ENCODE results near the gene OR6C70. TPM values are rescaled to one million over a fixed set of nuclear protein-coding genes. Genes with fewer than 3 reads are reported as not detected.
"Not testable (repeated sequence)": the region's sequence is repeated elsewhere in the genome, so short reads cannot be mapped to it uniquely, and the experiment has no call there.

OR6C70 gene
- total RNA-seq, 1 donor from 2014 or later: not detected

DNA sequence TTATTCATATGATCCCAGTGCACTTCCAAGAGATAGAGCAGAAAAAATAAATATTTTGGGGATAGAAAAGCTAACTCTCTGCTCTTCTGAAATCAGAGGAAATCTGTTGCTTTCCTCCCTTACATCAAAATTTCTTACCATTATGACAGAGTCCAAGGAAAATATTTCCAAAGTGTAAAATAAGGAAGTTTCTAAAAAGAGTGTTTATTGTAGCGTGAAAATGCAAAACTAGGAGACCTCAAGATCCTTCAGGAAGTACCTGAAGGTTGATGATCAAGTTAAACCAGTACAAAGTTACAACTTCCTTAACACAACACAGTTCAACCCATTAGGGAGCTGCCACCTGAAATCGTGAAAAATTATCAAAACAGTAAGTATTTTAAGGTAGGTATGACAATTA, 26.2 kb downstream of the OR6C70 start, which contains the start of gene OR6C2:
TSS of gene OR6C2 (plus strand) at position 301 of the 400 bp plus-strand sequence. CDS start 8,138 bp downstream, outside the sequence.
- DNase-seq (no peak), ATAC-seq (ENCODE audit: low read depth) (no peak)
- Mint-ChIP-seq H3K27ac (no peak within 1 kb of the TSS), H3K27me3 (peaks cover 2% of the 10 kb centered on the region), H3K36me3 (ENCODE audit: low read depth) (peaks cover 7% of the 10 kb centered on the region), H3K9me3 (peaks cover 20% of the 10 kb centered on the region), H3K4me3 (no peak within 1 kb of the TSS), H3K4me1 (peaks cover 5% of the 10 kb centered on the region)
- TF ChIP-seq, protein P1, sequence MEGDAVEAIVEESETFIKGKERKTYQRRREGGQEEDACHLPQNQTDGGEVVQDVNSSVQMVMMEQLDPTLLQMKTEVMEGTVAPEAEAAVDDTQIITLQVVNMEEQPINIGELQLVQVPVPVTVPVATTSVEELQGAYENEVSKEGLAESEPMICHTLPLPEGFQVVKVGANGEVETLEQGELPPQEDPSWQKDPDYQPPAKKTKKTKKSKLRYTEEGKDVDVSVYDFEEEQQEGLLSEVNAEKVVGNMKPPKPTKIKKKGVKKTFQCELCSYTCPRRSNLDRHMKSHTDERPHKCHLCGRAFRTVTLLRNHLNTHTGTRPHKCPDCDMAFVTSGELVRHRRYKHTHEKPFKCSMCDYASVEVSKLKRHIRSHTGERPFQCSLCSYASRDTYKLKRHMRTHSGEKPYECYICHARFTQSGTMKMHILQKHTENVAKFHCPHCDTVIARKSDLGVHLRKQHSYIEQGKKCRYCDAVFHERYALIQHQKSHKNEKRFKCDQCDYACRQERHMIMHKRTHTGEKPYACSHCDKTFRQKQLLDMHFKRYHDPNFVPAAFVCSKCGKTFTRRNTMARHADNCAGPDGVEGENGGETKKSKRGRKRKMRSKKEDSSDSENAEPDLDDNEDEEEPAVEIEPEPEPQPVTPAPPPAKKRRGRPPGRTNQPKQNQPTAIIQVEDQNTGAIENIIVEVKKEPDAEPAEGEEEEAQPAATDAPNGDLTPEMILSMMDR (IDR thresholded peaks at IDR 0.05): no peak
- ChIA-PET CTCF (no interaction called here), POLR2A (no interaction called here)
- intact Hi-C loops (cut with micrococcal nuclease): no loop called here

DNA sequence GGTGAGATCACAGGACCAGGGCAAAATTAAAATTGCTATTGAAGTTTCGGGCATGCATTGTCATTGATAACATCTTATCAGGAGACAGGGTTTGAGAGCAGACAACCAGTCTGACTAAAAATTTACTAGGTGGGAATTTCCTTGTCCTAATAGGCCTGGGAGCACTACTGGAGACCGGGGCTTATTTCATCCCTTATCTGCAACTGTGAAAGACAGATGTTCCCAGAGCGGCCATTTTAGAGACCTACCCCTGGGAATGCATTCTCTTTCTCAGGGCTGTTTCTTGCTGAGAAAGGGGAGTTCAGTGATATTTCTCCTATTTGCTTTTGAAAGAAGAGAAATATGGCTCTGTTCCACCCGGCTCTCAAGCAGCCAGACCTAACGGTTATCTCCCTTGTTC, 28.7 kb downstream of the OR6C70 start:
- POLR2A ChIA-PET; H3K4me3 Mint-ChIP-seq; ATAC-seq (ENCODE audit: low read depth); DNase-seq; H3K27ac Mint-ChIP-seq; intact Hi-C loops (cut with micrococcal nuclease); H3K27me3 Mint-ChIP-seq; H3K36me3 Mint-ChIP-seq (ENCODE audit: low read depth); CTCF ChIA-PET; H3K4me1 Mint-ChIP-seq: not testable (repeated sequence)
- peaks cover 22% of the 10 kb centered on the region for H3K9me3 Mint-ChIP-seq

DNA sequence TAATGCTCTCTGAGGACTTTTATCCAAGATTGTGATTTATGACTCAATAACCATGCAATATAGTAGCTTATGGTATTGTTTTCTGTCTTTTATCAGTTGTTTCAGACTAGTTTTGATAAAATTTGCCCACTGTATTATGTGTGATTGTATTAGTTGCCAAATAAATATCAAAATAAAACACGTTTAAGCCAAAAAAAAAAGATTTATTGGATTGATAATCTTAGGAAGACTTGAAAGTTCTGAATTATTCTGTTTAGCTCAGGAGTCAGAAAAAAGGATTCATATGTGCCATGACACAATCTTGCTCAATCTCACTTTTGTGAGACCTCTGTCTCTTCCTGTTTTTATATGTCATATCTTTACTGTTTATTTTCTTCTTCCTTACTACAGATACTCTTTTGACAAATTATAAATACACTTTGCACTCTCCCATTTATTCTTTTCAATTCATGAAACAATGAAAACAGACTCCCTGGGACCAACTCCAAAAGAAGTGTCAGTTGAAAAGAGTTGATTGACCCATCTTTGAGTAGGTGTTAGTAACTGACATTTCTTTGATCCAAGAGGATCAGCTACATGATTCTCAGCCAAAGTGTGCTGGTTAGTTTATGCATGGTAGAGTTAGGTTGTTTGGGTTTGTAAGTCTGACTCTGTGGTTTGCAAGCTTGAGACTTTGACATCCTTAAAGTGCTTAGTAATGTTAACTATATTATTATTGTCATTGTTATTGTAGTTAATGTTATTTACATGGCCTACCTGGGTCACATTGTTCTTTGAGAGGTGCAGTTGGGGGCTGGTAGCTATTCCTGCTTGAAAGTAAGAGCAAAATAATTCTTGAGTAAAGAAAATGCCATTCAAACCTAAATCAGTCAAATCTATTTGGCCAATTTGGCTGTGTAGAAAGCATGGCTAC, 41.4 kb downstream of the OR6C70 start:
- H3K4me3 Mint-ChIP-seq: no peak overlapping the region
- H3K27me3 Mint-ChIP-seq: peaks cover 13% of the 10 kb centered on the region
- TF ChIP-seq, protein P1 (IDR thresholded peaks at IDR 0.05): no peak
- H3K36me3 Mint-ChIP-seq (ENCODE audit: low read depth): no peaks in the 10 kb centered on the region
- ATAC-seq (ENCODE audit: low read depth) (no peak), DNase-seq (no peak)
- no peak overlapping the region for H3K27ac Mint-ChIP-seq
- intact Hi-C loops (cut with micrococcal nuclease): no loop called here
- H3K9me3 Mint-ChIP-seq: no peaks in the 10 kb centered on the region
- no peaks in the 10 kb centered on the region for H3K4me1 Mint-ChIP-seq
- ChIA-PET POLR2A (no interaction called here), CTCF (no interaction called here)

DNA sequence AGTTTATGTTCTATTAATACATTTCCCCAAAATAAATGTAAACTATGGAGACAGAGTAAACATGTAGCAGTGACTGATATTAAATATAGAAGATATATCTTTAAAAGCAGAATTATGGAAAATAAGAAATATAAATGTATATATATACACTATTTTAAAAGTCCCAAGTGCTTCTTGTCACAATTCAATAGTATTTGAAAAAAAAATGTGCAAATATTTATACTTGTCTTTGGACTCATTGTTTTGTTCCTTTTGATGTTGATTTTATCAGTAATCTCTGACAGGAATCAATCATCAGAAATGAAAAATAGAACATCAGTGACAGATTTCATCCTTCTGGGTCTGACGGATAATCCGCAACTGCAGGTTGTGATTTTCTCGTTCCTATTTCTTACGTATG, 44.0 kb downstream of the OR6C70 start, which contains the start of gene OR6C76:
TSS of gene OR6C76 (plus strand) at position 301 of the 400 bp plus-strand sequence. CDS start at position 301, 0 bp downstream.
- DNase-seq: no peak
- no peak for ATAC-seq (ENCODE audit: low read depth)
- Mint-ChIP-seq H3K27ac (no peak within 1 kb of the TSS), H3K36me3 (ENCODE audit: low read depth) (no peaks in the 10 kb centered on the region), H3K4me1 (no peaks in the 10 kb centered on the region), H3K9me3 (no peaks in the 10 kb centered on the region), H3K27me3 (peaks cover 8% of the 10 kb centered on the region), H3K4me3 (no peak within 1 kb of the TSS)
- CTCF ChIA-PET: no interaction called here
- intact Hi-C loops (cut with micrococcal nuclease): no loop called here
- POLR2A ChIA-PET: no interaction called here
- TF ChIP-seq, protein P1 (IDR thresholded peaks at IDR 0.05): no peak

DNA sequence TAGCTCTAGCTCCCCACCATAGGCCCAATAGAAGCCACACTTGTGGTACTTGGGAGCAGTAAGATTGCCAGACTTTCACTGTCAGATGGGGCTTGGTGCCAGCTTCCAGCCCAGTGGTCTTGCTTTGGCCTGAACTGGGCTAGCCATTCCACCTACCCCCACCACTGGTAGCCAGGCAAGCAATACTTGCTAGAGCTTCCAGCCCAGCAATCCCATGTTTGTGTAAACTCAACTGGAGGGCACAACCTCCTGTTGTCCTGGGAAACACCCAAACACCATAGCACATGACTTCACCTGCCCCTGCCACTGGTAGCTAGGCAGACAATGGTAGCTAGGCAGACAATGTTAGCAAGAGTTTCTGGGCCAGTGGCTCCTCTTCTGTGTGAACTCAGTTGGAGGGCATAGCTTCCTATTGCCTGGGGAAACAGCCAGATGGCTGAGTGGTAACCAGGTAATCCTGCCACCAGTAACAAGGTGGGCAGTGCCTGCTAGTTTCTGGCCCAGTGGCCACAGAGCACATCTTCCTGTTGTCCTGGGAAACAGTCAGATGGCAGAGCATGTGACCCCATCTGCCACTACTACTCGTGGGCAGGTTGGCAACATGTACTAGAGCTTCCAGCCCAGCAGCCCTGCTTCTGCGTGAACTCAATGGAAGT, 49.5 kb downstream of the OR6C70 start:
- H3K27ac Mint-ChIP-seq: no peak overlapping the region
- TF ChIP-seq, protein P1 (IDR thresholded peaks at IDR 0.05): no peak
- peaks cover 2% of the 10 kb centered on the region for H3K4me1 Mint-ChIP-seq
- DNase-seq (no peak), ATAC-seq (ENCODE audit: low read depth) (no peak)
- no peak overlapping the region for H3K4me3 Mint-ChIP-seq
- no peaks in the 10 kb centered on the region for H3K36me3 Mint-ChIP-seq (ENCODE audit: low read depth)
- ChIA-PET POLR2A (no interaction called here), CTCF (no interaction called here)
- H3K9me3 Mint-ChIP-seq: peaks cover 6% of the 10 kb centered on the region
- intact Hi-C loops (cut with micrococcal nuclease): no loop called here
- peaks cover 37% of the 10 kb centered on the region for H3K27me3 Mint-ChIP-seq

Other genes starting within 250 kb of the OR6C70 start
- not detected in 2 replicates for gene OR10A7, start 249.1 kb downstream of the OR6C70 start, total RNA-seq
- not detected in 2 replicates for gene OR6C74, start 225.5 kb downstream of the OR6C70 start, total RNA-seq
- gene OR6C6, start 173.6 kb downstream of the OR6C70 start, total RNA-seq: not detected in 2 replicates
- not detected in 2 replicates for gene OR6C1, start 155.8 kb downstream of the OR6C70 start, total RNA-seq
- gene OR6C3, start 139.4 kb downstream of the OR6C70 start, total RNA-seq: not detected in 2 replicates
- gene OR6C75, start 107.2 kb downstream of the OR6C70 start, total RNA-seq: not detected in 2 replicates
- not detected in 2 replicates for gene OR6C65, start 69.6 kb downstream of the OR6C70 start, total RNA-seq
- gene OR6C76, start 43.9 kb downstream of the OR6C70 start, total RNA-seq: not detected in 2 replicates
- not detected in 2 replicates for gene OR6C2, start 26.1 kb downstream of the OR6C70 start, total RNA-seq
- gene OR6C68, start 22.2 kb upstream of the OR6C70 start, total RNA-seq: not detected in 2 replicates
- not detected in 2 replicates for gene OR6C4, start 79.5 kb upstream of the OR6C70 start, total RNA-seq
- 0.32 TPM in 1 of 2 replicates, not detected in the other for gene OR2AP1, start 102.3 kb upstream of the OR6C70 start, total RNA-seq
- gene OR10P1, start 166.8 kb upstream of the OR6C70 start, total RNA-seq: not detected in 2 replicates
- gene ITGA7, start 237.8 kb upstream of the OR6C70 start, total RNA-seq: 1.4 and 2.1 TPM in 2 replicates
- gene BLOC1S1, start 245.9 kb upstream of the OR6C70 start, total RNA-seq: 91.0 and 104 TPM in 2 replicates